Vagina (tissue), 2 donors: ENCODE results near the gene EME2. TPM values are rescaled to one million over a fixed set of nuclear protein-coding genes. Genes with fewer than 3 reads are reported as not detected.
"Not testable (repeated sequence)": the region's sequence is repeated elsewhere in the genome, so short reads cannot be mapped to it uniquely, and the experiment has no call there.

Experiments used
- DNase-seq, 2 donors: peaks; one replicate each; pipeline ENCODE4 v3.0.0-alpha.2; 2017; ENCODE audit errors: extremely low spot score in 2 of 2
- H3K27ac ChIP-seq: fragments of 200-600 bp; sonication (generic); one replicate; pipeline ENCODE4 v1.5.1; 2019
- H3K27me3 ChIP-seq: fragments of 200-600 bp; sonication (generic); one replicate; pipeline ENCODE4 v1.5.1; 2019
- H3K36me3 ChIP-seq, 2 donors: fragments of 200-600 bp; sonication (generic); one replicate each; pipeline ENCODE4 v1.5.1; 2017 to 2019
- H3K4me1 ChIP-seq: fragments of 200-600 bp; sonication (generic); one replicate; pipeline ENCODE4 v1.5.1; 2019
- H3K4me3 ChIP-seq, 2 donors: fragments of 200-600 bp; sonication (generic); 1 replicate in 1 of 2; 2 replicates in 1 of 2; pipeline ENCODE4 v1.5.1; 2016 to 2019
- H3K9me3 ChIP-seq: fragments of 200-600 bp; sonication (generic); one replicate; pipeline ENCODE4 v1.5.1; 2019
- POLR2A ChIP-seq, 2 donors: fragments of 450-650 bp; IDR thresholded peaks; one replicate each; pipeline ENCODE4 v1.6.1; 2017; ENCODE audit warnings: antibody characterized with exemption in 2 of 2, mild to moderate bottlenecking in 2 of 2, moderate library complexity in 2 of 2
- POLR2AphosphoS5 ChIP-seq, 2 donors: sonication (generic); formaldehyde crosslinking; IDR thresholded peaks; one replicate each; pipeline ENCODE4 v1.9.0; 2017; ENCODE audit warnings: antibody characterized with exemption in 2 of 2, mild to moderate bottlenecking in 2 of 2, low read depth in 1 of 2; ENCODE audit not compliant: insufficient read depth in 1 of 2
- intact Hi-C: fragments of 100-400 bp; cut with DNase I; formaldehyde crosslinking; loops from one replicate; pipeline ENCODE4 v1.15.1; 2023
- total RNA-seq: library from RNA; depleted of rRNA; stranded (reverse); fragments of >200 nt; gene quantifications from one replicate; pipeline ENCODE4 v1.2.3, GENCODE V29; 2016
- TF ChIP-seq, protein P1 (sequence below), 3 experiments: fragments of 450-650 bp in 2 of 3; fragments of 200-600 bp in 1 of 3; sonication (generic) in 1 of 3; IDR thresholded peaks; one replicate each; pipeline ENCODE4 v1.5.1; 2017 to 2019; ENCODE audit warnings: antibody characterized with exemption in 3 of 3, mild to moderate bottlenecking in 2 of 3, moderate library complexity in 2 of 3

EME2 gene
- total RNA-seq, 1 donor from 2014 or later = 13.5 TPM

DNA sequence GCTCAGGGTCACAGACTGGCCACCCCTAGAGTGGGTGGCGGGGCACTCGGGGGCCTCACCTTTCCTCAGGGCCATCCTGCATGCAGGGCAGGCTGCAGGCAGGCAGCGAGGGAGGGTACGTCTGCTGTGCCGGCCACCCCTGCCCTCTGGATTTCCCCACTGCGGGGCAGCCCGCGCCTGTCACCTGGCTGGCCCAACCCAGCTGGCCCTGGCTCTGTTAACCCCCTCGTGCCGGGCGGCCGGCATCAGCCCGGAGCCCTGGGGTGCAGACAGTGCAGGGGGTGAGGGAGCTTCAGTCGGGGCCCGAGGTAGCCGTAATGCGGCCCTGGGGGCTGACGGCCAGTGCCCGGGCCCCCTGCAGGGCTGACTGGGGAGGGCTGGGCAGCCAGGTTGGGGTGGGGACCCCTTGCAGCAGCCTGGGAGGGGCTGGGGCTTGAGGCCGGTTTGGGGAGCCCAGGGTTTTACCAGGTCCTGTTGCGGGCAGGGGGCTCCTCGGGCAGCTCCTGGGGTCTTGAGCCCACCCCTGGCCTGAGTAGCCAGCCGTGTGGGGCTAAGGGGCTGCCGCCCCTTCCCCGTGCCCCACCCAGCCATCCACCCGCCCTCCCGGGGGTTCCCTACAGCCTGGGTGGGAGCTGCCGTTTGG lies 21.1 kb downstream of the EME2 start, which contains the start of gene IGFALS:
IGFALS (minus strand) TSS at position 128 of the 643 bp plus-strand sequence; CDS start at position 75, 53 bp downstream.
- no peaks in the 10 kb centered on the region for H3K27me3 ChIP-seq
- H3K4me1 ChIP-seq = peaks cover 3% of the 10 kb centered on the region
- TF ChIP-seq POLR2A (IDR thresholded peaks at IDR 0.05) (no peak), POLR2AphosphoS5 (IDR thresholded peaks at IDR 0.05; ENCODE audit: insufficient read depth in 1 of 2, low read depth in 1 of 2) (no peak)
- TF ChIP-seq, protein P1, sequence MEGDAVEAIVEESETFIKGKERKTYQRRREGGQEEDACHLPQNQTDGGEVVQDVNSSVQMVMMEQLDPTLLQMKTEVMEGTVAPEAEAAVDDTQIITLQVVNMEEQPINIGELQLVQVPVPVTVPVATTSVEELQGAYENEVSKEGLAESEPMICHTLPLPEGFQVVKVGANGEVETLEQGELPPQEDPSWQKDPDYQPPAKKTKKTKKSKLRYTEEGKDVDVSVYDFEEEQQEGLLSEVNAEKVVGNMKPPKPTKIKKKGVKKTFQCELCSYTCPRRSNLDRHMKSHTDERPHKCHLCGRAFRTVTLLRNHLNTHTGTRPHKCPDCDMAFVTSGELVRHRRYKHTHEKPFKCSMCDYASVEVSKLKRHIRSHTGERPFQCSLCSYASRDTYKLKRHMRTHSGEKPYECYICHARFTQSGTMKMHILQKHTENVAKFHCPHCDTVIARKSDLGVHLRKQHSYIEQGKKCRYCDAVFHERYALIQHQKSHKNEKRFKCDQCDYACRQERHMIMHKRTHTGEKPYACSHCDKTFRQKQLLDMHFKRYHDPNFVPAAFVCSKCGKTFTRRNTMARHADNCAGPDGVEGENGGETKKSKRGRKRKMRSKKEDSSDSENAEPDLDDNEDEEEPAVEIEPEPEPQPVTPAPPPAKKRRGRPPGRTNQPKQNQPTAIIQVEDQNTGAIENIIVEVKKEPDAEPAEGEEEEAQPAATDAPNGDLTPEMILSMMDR (IDR thresholded peaks at IDR 0.05) = no peak
- DNase-seq = no peak
- H3K36me3 ChIP-seq = peaks cover 0 to 10% of the 10 kb centered on the region in 2 donors
- H3K27ac ChIP-seq = no peak within 1 kb of the TSS
- peaks cover 4% of the 10 kb centered on the region for H3K9me3 ChIP-seq
- no peak within 1 kb of the TSS for H3K4me3 ChIP-seq
- intact Hi-C loops = no loop called here

DNA sequence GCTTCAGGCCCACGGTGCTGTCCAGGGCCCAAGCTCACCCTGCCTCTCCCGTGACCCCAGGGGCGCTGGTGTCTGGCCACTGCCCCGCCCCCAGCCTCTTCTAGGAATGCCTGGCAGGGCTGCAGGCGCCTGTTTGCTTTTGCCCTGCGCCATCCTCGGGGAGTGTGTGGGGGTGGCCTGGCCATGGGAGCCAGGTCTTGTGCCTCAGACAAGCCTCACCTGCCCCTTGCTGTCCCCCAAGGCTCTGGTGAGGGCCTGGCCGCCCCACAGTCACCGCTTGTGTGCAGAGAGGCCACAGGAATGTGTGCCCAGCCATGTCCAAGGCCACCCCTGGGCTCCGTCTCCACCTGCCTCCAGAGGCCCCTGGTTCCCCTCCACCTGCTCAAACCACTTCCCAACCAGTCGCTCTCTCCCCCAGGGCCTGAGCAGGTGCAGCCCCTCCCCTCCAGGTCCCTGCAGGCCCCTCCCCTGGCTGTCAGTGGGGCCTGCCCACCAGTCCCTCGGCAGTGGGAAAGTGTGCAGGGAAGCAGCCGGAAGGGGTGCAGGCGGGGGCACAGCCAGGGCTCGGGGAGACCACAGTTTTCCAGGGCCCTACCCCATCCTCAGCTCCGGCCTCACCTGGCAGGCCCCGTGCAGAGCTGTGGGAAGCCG lies 21.7 kb downstream of the EME2 start:
- Histone ChIP-seq H3K27ac (no peak overlapping the region), H3K4me1 (no peaks in the 10 kb centered on the region), H3K27me3 (no peaks in the 10 kb centered on the region), H3K9me3 (peaks cover 4% of the 10 kb centered on the region), H3K4me3 (no peak overlapping the region), H3K36me3 (peaks cover 0 to 4% of the 10 kb centered on the region in 2 donors)
- intact Hi-C loops = no loop called here
- TF ChIP-seq, protein P1 (IDR thresholded peaks at IDR 0.05) = no peak
- TF ChIP-seq POLR2A (IDR thresholded peaks at IDR 0.05) = no peak
- no peak for TF ChIP-seq POLR2AphosphoS5 (IDR thresholded peaks at IDR 0.05; ENCODE audit: insufficient read depth in 1 of 2, low read depth in 1 of 2)
- no peak for DNase-seq

DNA sequence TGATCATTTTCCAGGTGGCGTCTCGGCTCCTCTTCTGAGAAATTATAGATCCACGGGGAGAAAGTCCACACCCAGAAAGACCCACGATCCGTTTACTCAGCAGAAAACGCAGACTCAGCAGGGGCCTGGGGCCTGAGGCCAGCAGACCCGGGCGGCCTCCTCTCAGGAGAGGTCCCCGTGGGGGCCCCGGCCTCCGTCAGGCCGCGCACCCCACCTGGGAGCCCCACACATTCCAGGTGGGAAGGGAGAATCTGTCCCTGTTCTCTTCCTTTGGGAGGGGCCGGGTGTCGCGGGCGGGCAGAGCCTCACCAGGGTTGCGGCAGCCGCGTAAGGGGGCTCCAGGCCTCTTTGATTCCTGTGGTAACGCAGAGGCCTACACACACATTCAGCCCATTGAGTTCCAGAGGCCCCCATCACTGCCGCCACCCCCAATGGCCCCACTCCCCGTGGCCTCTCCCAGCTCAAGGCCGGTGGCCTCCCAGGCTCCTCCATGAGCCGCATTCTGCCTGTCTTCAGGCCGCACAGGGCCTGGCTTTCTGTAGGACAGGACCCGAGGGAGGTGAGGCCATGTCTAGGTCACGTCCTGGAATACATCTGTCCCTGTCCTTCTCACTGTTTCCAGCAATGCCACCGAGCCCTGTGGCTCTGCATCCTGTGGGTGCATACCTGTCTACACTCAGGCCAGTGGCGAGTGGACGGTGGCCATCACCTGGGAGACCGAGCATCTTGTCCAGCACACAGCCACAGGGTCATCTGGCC lies 22.5 kb downstream of the EME2 start:
- TF ChIP-seq, protein P1 (IDR thresholded peaks at IDR 0.05) = no peak
- TF ChIP-seq POLR2A (IDR thresholded peaks at IDR 0.05) = no peak
- no peak for TF ChIP-seq POLR2AphosphoS5 (IDR thresholded peaks at IDR 0.05; ENCODE audit: insufficient read depth in 1 of 2, low read depth in 1 of 2)
- peaks cover 4% of the 10 kb centered on the region for H3K9me3 ChIP-seq
- H3K4me3 ChIP-seq = no peak overlapping the region
- intact Hi-C loops = no loop called here
- no peak overlapping the region for H3K27ac ChIP-seq
- no peak for DNase-seq
- H3K4me1 ChIP-seq = no peaks in the 10 kb centered on the region
- H3K36me3 ChIP-seq = no peaks in the 10 kb centered on the region
- H3K27me3 ChIP-seq = no peaks in the 10 kb centered on the region

DNA sequence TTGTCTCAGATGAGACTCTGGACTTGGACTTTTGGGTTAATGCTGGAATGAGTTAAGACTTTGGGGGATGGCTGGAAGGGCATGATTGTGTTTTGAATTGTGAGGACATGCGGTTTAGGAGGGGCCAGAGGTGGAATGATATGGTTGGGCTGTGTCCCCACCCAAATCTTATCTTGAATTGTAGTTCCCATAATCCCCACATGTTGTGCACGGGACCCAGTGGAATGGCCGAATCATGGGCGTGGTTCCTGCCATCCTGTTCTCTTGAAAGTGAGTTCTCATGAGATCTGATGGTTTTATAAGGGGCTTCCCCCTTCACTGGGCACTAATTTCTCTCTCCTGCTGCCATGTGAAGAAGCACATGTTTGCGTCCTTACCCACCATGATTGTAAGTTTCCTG lies 26.7 kb downstream of the EME2 start:
- H3K36me3 ChIP-seq, intact Hi-C loops, H3K4me3 ChIP-seq, H3K4me1 ChIP-seq, DNase-seq, H3K27ac ChIP-seq, H3K27me3 ChIP-seq, H3K9me3 ChIP-seq: not testable (repeated sequence)

DNA sequence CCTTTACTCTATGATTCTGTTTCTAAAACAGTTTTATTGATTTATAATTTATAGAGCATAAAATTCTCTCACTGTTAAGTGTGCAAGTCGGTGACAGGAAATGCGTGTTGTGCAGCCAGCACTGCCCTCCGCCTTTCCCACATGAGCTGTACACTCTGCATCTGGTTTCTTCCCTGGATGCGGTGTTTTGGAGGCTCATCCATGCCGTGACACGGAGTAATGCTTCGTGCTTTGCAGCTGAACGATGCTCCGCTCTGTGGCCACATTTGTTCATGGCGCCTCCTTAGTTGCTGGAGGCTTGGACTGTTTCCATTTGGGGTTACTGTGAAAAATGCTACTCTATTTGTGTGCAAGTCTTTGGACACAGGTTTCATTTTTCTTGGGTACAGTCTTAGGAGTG lies 28.1 kb downstream of the EME2 start:
- intact Hi-C loops = no loop called here
- TF ChIP-seq POLR2AphosphoS5 (IDR thresholded peaks at IDR 0.05; ENCODE audit: insufficient read depth in 1 of 2, low read depth in 1 of 2) (no peak), POLR2A (IDR thresholded peaks at IDR 0.05) (no peak)
- TF ChIP-seq, protein P1 (IDR thresholded peaks at IDR 0.05) = no peak
- Histone ChIP-seq H3K4me3 (no peak overlapping the region), H3K27me3 (no peaks in the 10 kb centered on the region), H3K9me3 (peaks cover 4% of the 10 kb centered on the region), H3K36me3 (no peaks in the 10 kb centered on the region), H3K4me1 (no peaks in the 10 kb centered on the region), H3K27ac (no peak overlapping the region)
- DNase-seq = no peak
